ENCODE data around the gene EFCAB8.

EFCAB8 gene

DNA sequence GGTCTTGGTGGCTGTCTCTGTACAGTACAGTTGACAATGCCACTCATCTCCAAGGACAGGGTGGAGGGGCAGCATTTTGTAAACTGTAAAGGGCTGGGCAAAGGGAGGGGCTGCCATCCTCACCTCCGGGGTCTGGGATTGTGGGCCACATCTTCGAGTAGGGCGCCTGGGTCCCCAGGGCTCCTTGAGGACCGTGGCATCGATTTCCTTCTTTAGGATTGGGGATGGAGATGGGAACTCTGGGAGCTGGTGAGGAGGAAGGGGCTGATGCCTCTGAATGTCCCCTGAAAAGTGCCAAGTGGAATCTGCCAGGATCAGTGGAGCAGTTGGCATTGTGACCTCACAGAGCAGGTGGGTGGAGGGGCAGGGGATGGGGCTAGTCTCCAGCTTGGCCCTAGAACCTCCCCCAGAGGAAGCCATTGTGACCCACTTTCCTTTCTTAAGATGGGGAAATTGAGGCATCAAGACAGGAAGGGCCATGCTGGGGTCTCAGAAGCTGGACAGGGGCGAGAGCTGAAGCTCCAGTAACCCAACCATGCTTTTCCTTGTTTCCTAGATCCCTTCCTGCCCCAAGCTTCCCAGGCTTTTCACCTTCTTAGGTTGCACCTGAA, 145.5 kb downstream of the EFCAB8 start, which contains the start of gene SUN5:
Gene SUN5 (minus strand): TSS at position 293 of the 611 bp plus-strand sequence. CDS start 93 bp downstream, at position 200.
- in situ Hi-C loops (cut with MboI; ENCODE audit: low sequenced_read_pairs, unreplicated experiment), result no loop called here
- no peak for DNase-seq (ENCODE audit: low spot score)
- TF ChIP-seq, protein P1, sequence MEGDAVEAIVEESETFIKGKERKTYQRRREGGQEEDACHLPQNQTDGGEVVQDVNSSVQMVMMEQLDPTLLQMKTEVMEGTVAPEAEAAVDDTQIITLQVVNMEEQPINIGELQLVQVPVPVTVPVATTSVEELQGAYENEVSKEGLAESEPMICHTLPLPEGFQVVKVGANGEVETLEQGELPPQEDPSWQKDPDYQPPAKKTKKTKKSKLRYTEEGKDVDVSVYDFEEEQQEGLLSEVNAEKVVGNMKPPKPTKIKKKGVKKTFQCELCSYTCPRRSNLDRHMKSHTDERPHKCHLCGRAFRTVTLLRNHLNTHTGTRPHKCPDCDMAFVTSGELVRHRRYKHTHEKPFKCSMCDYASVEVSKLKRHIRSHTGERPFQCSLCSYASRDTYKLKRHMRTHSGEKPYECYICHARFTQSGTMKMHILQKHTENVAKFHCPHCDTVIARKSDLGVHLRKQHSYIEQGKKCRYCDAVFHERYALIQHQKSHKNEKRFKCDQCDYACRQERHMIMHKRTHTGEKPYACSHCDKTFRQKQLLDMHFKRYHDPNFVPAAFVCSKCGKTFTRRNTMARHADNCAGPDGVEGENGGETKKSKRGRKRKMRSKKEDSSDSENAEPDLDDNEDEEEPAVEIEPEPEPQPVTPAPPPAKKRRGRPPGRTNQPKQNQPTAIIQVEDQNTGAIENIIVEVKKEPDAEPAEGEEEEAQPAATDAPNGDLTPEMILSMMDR (IDR thresholded peaks at IDR 0.05; ENCODE audit: borderline replicate concordance, control extremely low read depth, extremely low read depth, insufficient read depth, missing control alignments), result no peak

DNA sequence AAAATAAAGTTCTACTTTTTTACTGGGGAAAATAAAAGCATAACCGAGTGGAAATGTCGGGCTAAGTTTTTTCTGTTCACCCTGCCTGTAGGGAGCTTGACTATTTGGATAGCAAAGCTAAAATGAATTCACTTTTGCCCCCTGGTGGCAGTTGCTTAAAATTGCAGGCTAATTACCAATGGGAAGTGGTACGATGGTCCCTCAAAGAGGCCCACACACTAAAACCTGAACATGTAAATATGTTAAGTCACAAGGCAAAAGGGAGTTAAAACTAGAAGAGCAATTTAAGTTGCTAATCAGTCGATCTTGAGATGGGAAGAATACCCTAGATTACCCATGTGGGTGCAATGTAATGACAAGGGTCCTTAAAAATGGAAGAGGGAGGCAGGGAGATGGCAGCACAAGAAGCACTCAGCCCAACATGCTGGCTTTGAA, 146.4 kb downstream of the EFCAB8 start:
- TF ChIP-seq, protein P1 (IDR thresholded peaks at IDR 0.05; ENCODE audit: borderline replicate concordance, control extremely low read depth, extremely low read depth, insufficient read depth, missing control alignments), result no peak
- in situ Hi-C loops (cut with MboI; ENCODE audit: low sequenced_read_pairs, unreplicated experiment), result no loop called here
- DNase-seq (ENCODE audit: low spot score), result no peak

DNA sequence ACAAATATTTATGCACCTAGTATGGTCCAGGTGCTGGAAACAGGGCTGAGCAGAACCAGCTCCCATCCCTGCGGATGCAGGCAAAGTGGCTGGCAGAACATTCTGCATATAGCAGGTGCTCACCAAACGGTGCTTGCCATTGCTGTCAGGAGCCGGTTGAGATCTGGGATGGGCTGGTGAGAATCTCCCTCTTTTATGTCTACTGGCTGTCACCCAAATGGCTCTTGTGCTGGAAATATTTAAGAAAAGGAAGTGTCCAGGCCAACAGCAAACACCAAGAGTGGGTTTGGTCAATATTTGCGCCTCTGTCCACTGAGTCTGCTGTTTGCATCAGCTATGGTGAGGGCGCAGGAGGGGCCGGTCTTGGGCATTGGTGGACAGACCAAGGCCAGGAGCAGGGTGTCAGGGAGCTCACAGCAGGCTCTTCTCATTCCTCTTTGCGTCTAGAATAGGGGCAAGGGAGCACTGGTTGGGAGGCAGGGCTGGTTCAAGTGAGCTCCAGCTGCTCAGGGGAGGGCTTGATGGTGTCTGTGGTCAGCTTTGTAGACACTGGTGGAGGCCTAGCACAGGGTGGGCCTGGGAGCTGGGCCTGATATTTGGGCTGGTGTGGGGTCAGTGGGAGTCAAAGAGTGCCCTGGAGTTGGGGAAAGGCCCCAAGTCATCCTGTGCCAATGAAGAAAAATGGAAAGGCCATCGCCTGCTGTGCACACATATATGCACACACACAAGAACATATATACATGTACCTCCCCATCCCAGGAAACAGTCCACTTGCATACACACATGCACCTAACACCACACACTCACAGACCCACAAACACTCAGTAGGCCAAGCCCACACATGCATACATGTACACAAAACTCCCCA, 147.4 kb downstream of the EFCAB8 start:
- TF ChIP-seq, protein P1 (IDR thresholded peaks at IDR 0.05; ENCODE audit: borderline replicate concordance, control extremely low read depth, extremely low read depth, insufficient read depth, missing control alignments), result no peak
- DNase-seq (ENCODE audit: low spot score), result no peak
- in situ Hi-C loops (cut with MboI; ENCODE audit: low sequenced_read_pairs, unreplicated experiment), result no loop called here

DNA sequence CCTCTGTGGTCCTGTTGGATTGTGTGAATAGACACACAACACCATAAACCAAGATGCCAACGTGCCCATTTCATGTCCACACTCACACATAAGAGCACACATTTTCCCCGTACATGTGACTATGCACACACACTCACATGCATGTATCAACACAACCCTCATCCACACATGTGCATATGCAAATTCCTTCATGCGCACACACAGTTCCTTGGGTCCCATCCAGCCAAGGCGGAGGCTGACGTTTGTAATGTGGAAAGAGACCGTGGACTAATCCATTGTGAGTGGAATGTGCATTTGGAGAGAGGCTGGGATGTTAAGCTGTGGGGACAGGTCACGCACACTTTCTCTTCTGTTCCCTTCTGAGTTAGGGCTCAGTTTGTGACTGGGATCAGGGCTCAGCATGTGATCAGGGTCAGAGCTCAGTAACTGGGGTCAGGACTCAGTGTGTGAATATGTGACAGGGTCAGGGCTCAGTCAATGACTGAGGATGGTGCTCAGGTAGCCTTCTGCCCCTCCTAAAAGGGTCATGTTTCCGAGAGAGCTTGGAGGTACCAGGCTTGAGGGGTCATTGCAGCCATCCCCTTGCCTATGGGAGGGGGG, 148.2 kb downstream of the EFCAB8 start:
- TF ChIP-seq, protein P1 (IDR thresholded peaks at IDR 0.05; ENCODE audit: borderline replicate concordance, control extremely low read depth, extremely low read depth, insufficient read depth, missing control alignments), result no peak
- in situ Hi-C loops (cut with MboI; ENCODE audit: low sequenced_read_pairs, unreplicated experiment), result no loop called here

DNA sequence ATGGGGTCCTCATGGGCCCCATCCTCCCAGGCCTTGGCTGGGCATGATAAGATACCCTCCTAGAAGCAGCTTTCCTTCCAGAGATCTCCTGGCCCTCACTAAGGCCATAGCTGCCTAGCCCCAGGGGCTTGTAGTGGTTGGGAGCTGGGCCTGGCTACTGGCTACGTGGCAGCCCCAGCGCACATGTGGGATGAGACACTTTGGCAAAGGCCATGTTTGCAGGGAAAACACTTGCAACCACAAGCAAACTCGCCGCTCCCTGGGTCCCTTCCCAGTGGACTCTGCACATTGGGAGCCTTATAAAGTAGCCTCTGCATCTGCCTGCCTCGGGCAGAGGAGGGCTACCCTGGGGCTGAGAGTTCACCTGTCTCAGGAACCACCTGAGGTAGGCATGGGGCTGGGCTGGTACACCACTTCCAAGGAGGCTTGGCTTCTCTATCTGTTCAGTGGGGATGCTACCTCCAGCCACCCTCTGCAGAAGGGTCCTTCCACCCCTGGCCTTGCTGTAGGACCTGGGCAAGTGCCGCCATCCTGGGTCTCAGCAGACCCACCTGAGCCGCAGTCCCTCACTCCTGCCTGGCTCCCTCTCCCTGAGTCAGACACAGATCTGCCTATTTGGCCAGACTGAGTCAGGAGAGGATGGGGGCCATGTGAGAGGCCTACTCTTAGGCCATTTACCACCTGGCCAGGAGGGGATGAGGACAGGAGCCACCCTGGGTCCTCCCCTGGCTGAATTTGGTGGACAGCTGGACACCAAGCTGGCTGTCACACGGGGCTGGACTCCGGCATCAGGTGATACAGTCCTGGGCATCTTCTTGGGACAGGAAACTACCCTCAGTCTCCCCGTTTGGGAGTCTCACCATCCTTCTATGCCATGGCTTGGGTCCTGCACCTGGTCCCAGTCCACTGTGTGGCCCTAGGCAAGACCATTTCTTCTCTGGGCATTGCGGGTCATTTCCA, 148.9 kb downstream of the EFCAB8 start, which contains the start of gene BPIFB2:
Gene BPIFB2 (plus strand): TSS at position 329 of the 960 bp plus-strand sequence. CDS start 871 bp downstream, outside the sequence.
- TF ChIP-seq, protein P1 (IDR thresholded peaks at IDR 0.05; ENCODE audit: borderline replicate concordance, control extremely low read depth, extremely low read depth, insufficient read depth, missing control alignments), result no peak
- DNase-seq (ENCODE audit: low spot score), result no peak
- in situ Hi-C loops (cut with MboI; ENCODE audit: low sequenced_read_pairs, unreplicated experiment), result no loop called here

More for the DNA sequence above, 148.2 kb downstream of the EFCAB8 start:
- DNase-seq (ENCODE audit: low spot score), result no peak
